ENCODE data around the gene GNAI2. TPM values are rescaled to one million over a fixed set of nuclear protein-coding genes. Genes with fewer than 3 reads are reported as not detected.

The GNAI2 gene
- total RNA-seq, 1 experiment from 2014 or later, result 185 TPM

- TF ChIP-seq E2F5 (CRISPR knock-in tag; IDR thresholded peaks at IDR 0.05), result no peak
Observed at GRCh38 chr3:50232303-50232702, 3.7 kb upstream of the GNAI2 start (continued).

- no peak for DNase-seq (ENCODE audit: low spot score)
- Mint-ChIP-seq H3K4me1 (peaks cover 31% of the 10 kb centered on the region), H3K9me3 (no peaks in the 10 kb centered on the region), H3K4me3 (no peak overlapping the region), H3K36me3 (no peaks in the 10 kb centered on the region), H3K27me3 (ENCODE audit: low read depth) (no peaks in the 10 kb centered on the region), H3K27ac (no peak overlapping the region)
- POLR2A ChIA-PET, result interaction anchor here (0.6 kb wide), 1 partner anchor 82 kb away, joined by 3 read pairs; no protein-coding TSS in a partner anchor
- CTCF ChIA-PET, result interaction anchor here (0.7 to 2.5 kb wide), 6 partner anchors 14 to 41 kb away, joined by 3 to 13 read pairs (median 5); no protein-coding TSS in a partner anchor
- TF ChIP-seq PRRX2 (CRISPR knock-in tag; IDR thresholded peaks at IDR 0.05), result no peak
- TF ChIP-seq CDX4 (CRISPR knock-in tag; IDR thresholded peaks at IDR 0.05; ENCODE audit: borderline replicate concordance), result no peak
- no peak for TF ChIP-seq HMGXB4 (CRISPR knock-in tag; IDR thresholded peaks at IDR 0.05)
- no peak for TF ChIP-seq SMAD3 (CRISPR knock-in tag; IDR thresholded peaks at IDR 0.05; ENCODE audit: borderline replicate concordance)
- TF ChIP-seq ZNF317 (CRISPR knock-in tag; IDR thresholded peaks at IDR 0.05; ENCODE audit: borderline replicate concordance, low read depth), result no peak
- no peak for TF ChIP-seq FOXP4 (CRISPR knock-in tag; IDR thresholded peaks at IDR 0.05)
- TF ChIP-seq ZNF423 (CRISPR knock-in tag; IDR thresholded peaks at IDR 0.05), result no peak
- no peak for TF ChIP-seq ZNF232 (CRISPR knock-in tag; IDR thresholded peaks at IDR 0.05)
- no peak for TF ChIP-seq TEAD4 (CRISPR knock-in tag; IDR thresholded peaks at IDR 0.05)
- TF ChIP-seq NR3C1 (CRISPR knock-in tag; conservative IDR thresholded peaks at IDR 0.05; ENCODE audit: low read depth), result no peak
- TF ChIP-seq ELF4 (CRISPR knock-in tag; IDR thresholded peaks at IDR 0.05; ENCODE audit: low read depth), result no peak
- TF ChIP-seq SOX15 (CRISPR knock-in tag; IDR thresholded peaks at IDR 0.05), result no peak
- no peak for ATAC-seq
Observed at GRCh38 chr3:50233176-50233575, 2.8 kb upstream of the GNAI2 start.

- ChIA-PET CTCF (interaction anchor here (1.0 to 2.9 kb wide), 8 partner anchors 8 to 45 kb away, joined by 3 to 27 read pairs (median 18); partner anchors contain the start of gene GNAT1), POLR2A (no interaction called here)
- Mint-ChIP-seq H3K36me3 (no peaks in the 10 kb centered on the region), H3K27me3 (ENCODE audit: low read depth) (no peaks in the 10 kb centered on the region), H3K27ac (peak overlapping the region; percentile 89), H3K4me1 (peaks cover 53% of the 10 kb centered on the region), H3K4me3 (peak overlapping the region; percentile 97), H3K9me3 (no peaks in the 10 kb centered on the region)
- DNase-seq (ENCODE audit: low spot score), result no peak
- no peak for ATAC-seq
- TF ChIP-seq NR2C2 (CRISPR knock-in tag; IDR thresholded peaks at IDR 0.05), result no peak
- no peak for TF ChIP-seq PRDM15 (CRISPR knock-in tag; IDR thresholded peaks at IDR 0.05)
- TF ChIP-seq CREB1 (CRISPR knock-in tag; IDR thresholded peaks at IDR 0.05), result no peak
- TF ChIP-seq ZBTB21 (CRISPR knock-in tag; IDR thresholded peaks at IDR 0.05; ENCODE audit: borderline replicate concordance), result no peak
- no peak for TF ChIP-seq GRHL2 (CRISPR knock-in tag; IDR thresholded peaks at IDR 0.05; ENCODE audit: insufficient replicate concordance, severe bottlenecking)
- no peak for TF ChIP-seq TEAD4 (CRISPR knock-in tag; IDR thresholded peaks at IDR 0.05)
- TF ChIP-seq NFE2L1 (CRISPR knock-in tag; IDR thresholded peaks at IDR 0.05), result no peak
- no peak for TF ChIP-seq FOXK1 (CRISPR knock-in tag; IDR thresholded peaks at IDR 0.05)
- TF ChIP-seq ZNF263 (CRISPR knock-in tag; IDR thresholded peaks at IDR 0.05; ENCODE audit: low read depth), result no peak; the same call in none of the 2 replicates
- TF ChIP-seq TEAD1 (CRISPR knock-in tag; IDR thresholded peaks at IDR 0.05), result no peak
- no peak for TF ChIP-seq CREM (CRISPR knock-in tag; IDR thresholded peaks at IDR 0.05)
- TF ChIP-seq FOXP4 (CRISPR knock-in tag; IDR thresholded peaks at IDR 0.05), result no peak
Observed at GRCh38 chr3:50236484-50237132, 604 bp downstream of the GNAI2 start.

Measured in WTC11 (cell line).